Neural cell (in vitro differentiated cells): ENCODE measurements around the gene TBL1X. TPM values are rescaled to one million over a fixed set of nuclear protein-coding genes. Genes with fewer than 3 reads are reported as not detected.

Source experiments
- H2AFZ ChIP-seq: fragments of 200-600, 300-800 bp; sonication (generic), shearing (Covaris generic); 2 replicates; pipeline ENCODE4 v1.6.0; 2014; ENCODE audit warnings: low read depth, mild to moderate bottlenecking, antibody characterized with exemption, low read length, moderate library complexity
- H3F3A ChIP-seq: fragments of 200-600 bp; shearing (Covaris generic); 2 replicates; pipeline ENCODE4 v1.6.1; 2016; ENCODE audit warnings: mild to moderate bottlenecking, moderate library complexity, mixed read lengths, antibody characterized with exemption, low read length; ENCODE audit not compliant: insufficient read depth, poor library complexity, severe bottlenecking
- H3K27ac ChIP-seq: fragments of 200-600, 300-800 bp; sonication (generic), shearing (Covaris generic); 2 replicates; pipeline ENCODE4 v1.5.1; 2014; ENCODE audit warnings: mild to moderate bottlenecking, low read length, moderate library complexity
- H3K27me3 ChIP-seq: fragments of 300-800, 200-600 bp; sonication (generic), shearing (Covaris generic); 2 replicates; pipeline ENCODE4 v1.6.0; 2014; ENCODE audit warnings: mild to moderate bottlenecking, low read depth, low read length, moderate library complexity; ENCODE audit not compliant: insufficient read depth
- H3K36me3 ChIP-seq: fragments of 300-800, 200-600 bp; sonication (generic), shearing (Covaris generic); 2 replicates; pipeline ENCODE4 v1.5.1; 2014; ENCODE audit warnings: mild to moderate bottlenecking, antibody characterized with exemption, low read length, moderate library complexity; ENCODE audit not compliant: insufficient read depth
- H3K4me2 ChIP-seq: fragments of 300-800, 200-600 bp; sonication (generic), shearing (Covaris generic); 2 replicates; pipeline ENCODE4 v1.6.0; 2014; ENCODE audit warnings: mild to moderate bottlenecking, low read length
- H3K4me3 ChIP-seq: fragments of 300-800, 200-600 bp; sonication (generic), shearing (Covaris generic); 2 replicates; pipeline ENCODE4 v1.5.1; 2014; ENCODE audit warnings: mild to moderate bottlenecking, low read length, moderate library complexity
- H3K79me2 ChIP-seq: fragments of 200-600 bp; shearing (Covaris generic); replicated peaks from 2 replicates; pipeline ENCODE4 v1.6.0; 2014; ENCODE audit warnings: mild to moderate bottlenecking, low read length, moderate library complexity; ENCODE audit not compliant: insufficient read depth
- H3K9ac ChIP-seq: fragments of 300-800, 200-600 bp; sonication (generic), shearing (Covaris generic); 2 replicates; pipeline ENCODE4 v1.6.1; 2016; ENCODE audit warnings: mild to moderate bottlenecking, low read length, mixed read lengths
- H3K9me2 ChIP-seq: fragments of 200-600 bp; shearing (Covaris generic); 2 replicates; pipeline ENCODE4 v1.6.1; 2016; ENCODE audit warnings: mild to moderate bottlenecking, low read length, mixed read lengths; ENCODE audit not compliant: insufficient read depth
- H3K9me3 ChIP-seq: fragments of 200-600, 300-800 bp; sonication (generic), shearing (Covaris generic); 2 replicates; pipeline ENCODE4 v1.6.1; 2016; ENCODE audit warnings: mild to moderate bottlenecking, mixed run types, low read length, moderate library complexity, mixed read lengths
- H4K20me1 ChIP-seq: fragments of 200-600 bp; shearing (Covaris generic); 2 replicates; pipeline ENCODE4 v1.6.1; 2016; ENCODE audit warnings: mild to moderate bottlenecking, mixed run types; ENCODE audit not compliant: insufficient read depth
- EP300 ChIP-seq: fragments of 450-650 bp; conservative IDR thresholded peaks from 2 replicates; pipeline ENCODE4 v1.6.1; 2014; ENCODE audit warnings: antibody characterized with exemption, mild to moderate bottlenecking, moderate library complexity; ENCODE audit not compliant: poor library complexity, severe bottlenecking
- EZH2 ChIP-seq: fragments of 200-600, 300-800 bp; shearing (Covaris generic), sonication (generic); IDR thresholded peaks from 2 replicates; pipeline ENCODE4 v1.6.1; 2014; ENCODE audit warnings: antibody characterized with exemption, low read length, borderline replicate concordance, mild to moderate bottlenecking; ENCODE audit not compliant: insufficient read depth, poor library complexity, severe bottlenecking
- MXI1 ChIP-seq: fragments of 450-650 bp; conservative IDR thresholded peaks from 2 replicates; pipeline ENCODE4 v1.6.1; 2014; ENCODE audit warnings: antibody characterized with exemption, mild to moderate bottlenecking; ENCODE audit not compliant: poor library complexity, severe bottlenecking
- POLR2AphosphoS5 ChIP-seq: IDR thresholded peaks from 2 replicates; pipeline ENCODE4 v1.6.1; 2012
- RAD21 ChIP-seq: fragments of 450-650 bp; conservative IDR thresholded peaks from 2 replicates; pipeline ENCODE4 v1.6.1; 2014; ENCODE audit warnings: antibody characterized with exemption, mild to moderate bottlenecking, moderate library complexity
- SMC3 ChIP-seq: fragments of 450-650 bp; conservative IDR thresholded peaks from 2 replicates; pipeline ENCODE4 v1.6.1; 2014; ENCODE audit warnings: antibody characterized with exemption, mild to moderate bottlenecking, moderate library complexity; ENCODE audit not compliant: poor library complexity
- TAF1 ChIP-seq: IDR thresholded peaks from 2 replicates; pipeline ENCODE4 v1.6.1; 2012; ENCODE audit warnings: low read depth
- polyA plus RNA-seq: library from polyadenylated mRNA; depleted of rRNA; stranded (reverse); fragments of >200 nt; gene quantifications from 2 replicates; pipeline ENCODE4 v1.2.3, GENCODE V29; 2014
- TF ChIP-seq, protein P1 (sequence below): fragments of 450-650 bp; IDR thresholded peaks from 2 replicates; pipeline ENCODE4 v1.5.1; 2014; ENCODE audit warnings: antibody characterized with exemption, mild to moderate bottlenecking, moderate library complexity; ENCODE audit not compliant: poor library complexity, severe bottlenecking
- TF ChIP-seq, protein P2 (sequence below): IDR thresholded peaks from 2 replicates; pipeline ENCODE4 v1.6.1; 2012; ENCODE audit warnings: borderline replicate concordance

The TBL1X gene
- polyA plus RNA-seq, 1 donor from 2014 or later = 2.2 TPM

DNA sequence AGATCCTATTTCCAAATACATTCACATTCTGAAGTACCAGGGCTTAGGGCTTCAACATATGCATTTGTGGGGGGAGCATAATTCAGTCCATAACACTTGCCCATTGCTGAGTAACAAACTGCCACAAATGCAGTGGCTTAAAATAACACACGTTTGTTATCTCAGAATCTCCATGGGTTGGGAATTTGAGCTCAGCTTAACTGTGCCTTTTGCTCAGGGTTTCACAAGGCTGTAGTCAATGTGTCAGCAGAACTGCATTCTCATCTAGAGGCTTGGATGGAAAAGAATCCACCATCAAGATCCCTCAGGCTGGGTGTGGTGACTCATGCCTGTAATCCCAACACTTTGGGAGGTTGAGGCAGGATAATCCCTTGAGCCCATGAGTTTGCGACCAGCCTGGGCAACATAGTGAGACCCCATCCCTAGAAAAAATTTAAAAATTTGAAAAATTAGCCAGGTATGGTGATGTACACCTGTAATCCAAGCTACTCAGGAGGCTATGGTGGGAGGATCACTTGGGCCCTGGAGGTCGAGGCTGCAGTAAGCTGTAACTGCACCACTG lies 25.8 kb upstream of the TBL1X start:
- no peak overlapping the region for H3K9ac ChIP-seq
- H2AFZ ChIP-seq = no peak overlapping the region
- H3F3A ChIP-seq = no peaks in the 10 kb centered on the region
- H4K20me1 ChIP-seq = no peaks in the 10 kb centered on the region
- no peak overlapping the region for H3K4me2 ChIP-seq
- no peak overlapping the region for H3K4me3 ChIP-seq
- TF ChIP-seq RAD21 = no peak
- TF ChIP-seq SMC3 = no peak
- TF ChIP-seq, protein P1, sequence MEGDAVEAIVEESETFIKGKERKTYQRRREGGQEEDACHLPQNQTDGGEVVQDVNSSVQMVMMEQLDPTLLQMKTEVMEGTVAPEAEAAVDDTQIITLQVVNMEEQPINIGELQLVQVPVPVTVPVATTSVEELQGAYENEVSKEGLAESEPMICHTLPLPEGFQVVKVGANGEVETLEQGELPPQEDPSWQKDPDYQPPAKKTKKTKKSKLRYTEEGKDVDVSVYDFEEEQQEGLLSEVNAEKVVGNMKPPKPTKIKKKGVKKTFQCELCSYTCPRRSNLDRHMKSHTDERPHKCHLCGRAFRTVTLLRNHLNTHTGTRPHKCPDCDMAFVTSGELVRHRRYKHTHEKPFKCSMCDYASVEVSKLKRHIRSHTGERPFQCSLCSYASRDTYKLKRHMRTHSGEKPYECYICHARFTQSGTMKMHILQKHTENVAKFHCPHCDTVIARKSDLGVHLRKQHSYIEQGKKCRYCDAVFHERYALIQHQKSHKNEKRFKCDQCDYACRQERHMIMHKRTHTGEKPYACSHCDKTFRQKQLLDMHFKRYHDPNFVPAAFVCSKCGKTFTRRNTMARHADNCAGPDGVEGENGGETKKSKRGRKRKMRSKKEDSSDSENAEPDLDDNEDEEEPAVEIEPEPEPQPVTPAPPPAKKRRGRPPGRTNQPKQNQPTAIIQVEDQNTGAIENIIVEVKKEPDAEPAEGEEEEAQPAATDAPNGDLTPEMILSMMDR = no peak
- no peak for TF ChIP-seq EZH2
- TF ChIP-seq, protein P2, sequence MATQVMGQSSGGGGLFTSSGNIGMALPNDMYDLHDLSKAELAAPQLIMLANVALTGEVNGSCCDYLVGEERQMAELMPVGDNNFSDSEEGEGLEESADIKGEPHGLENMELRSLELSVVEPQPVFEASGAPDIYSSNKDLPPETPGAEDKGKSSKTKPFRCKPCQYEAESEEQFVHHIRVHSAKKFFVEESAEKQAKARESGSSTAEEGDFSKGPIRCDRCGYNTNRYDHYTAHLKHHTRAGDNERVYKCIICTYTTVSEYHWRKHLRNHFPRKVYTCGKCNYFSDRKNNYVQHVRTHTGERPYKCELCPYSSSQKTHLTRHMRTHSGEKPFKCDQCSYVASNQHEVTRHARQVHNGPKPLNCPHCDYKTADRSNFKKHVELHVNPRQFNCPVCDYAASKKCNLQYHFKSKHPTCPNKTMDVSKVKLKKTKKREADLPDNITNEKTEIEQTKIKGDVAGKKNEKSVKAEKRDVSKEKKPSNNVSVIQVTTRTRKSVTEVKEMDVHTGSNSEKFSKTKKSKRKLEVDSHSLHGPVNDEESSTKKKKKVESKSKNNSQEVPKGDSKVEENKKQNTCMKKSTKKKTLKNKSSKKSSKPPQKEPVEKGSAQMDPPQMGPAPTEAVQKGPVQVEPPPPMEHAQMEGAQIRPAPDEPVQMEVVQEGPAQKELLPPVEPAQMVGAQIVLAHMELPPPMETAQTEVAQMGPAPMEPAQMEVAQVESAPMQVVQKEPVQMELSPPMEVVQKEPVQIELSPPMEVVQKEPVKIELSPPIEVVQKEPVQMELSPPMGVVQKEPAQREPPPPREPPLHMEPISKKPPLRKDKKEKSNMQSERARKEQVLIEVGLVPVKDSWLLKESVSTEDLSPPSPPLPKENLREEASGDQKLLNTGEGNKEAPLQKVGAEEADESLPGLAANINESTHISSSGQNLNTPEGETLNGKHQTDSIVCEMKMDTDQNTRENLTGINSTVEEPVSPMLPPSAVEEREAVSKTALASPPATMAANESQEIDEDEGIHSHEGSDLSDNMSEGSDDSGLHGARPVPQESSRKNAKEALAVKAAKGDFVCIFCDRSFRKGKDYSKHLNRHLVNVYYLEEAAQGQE = no peak
- no peak for TF ChIP-seq EP300
- no peak for TF ChIP-seq POLR2AphosphoS5
- no peak for TF ChIP-seq TAF1
- no peak for TF ChIP-seq MXI1
- H3K36me3 ChIP-seq = no peaks in the 10 kb centered on the region
- no peaks in the 10 kb centered on the region for H3K9me3 ChIP-seq
- H3K27ac ChIP-seq = no peak overlapping the region
- H3K9me2 ChIP-seq = no peaks in the 10 kb centered on the region
- H3K79me2 ChIP-seq = no peaks in the 10 kb centered on the region
- H3K27me3 ChIP-seq = no peaks in the 10 kb centered on the region

DNA sequence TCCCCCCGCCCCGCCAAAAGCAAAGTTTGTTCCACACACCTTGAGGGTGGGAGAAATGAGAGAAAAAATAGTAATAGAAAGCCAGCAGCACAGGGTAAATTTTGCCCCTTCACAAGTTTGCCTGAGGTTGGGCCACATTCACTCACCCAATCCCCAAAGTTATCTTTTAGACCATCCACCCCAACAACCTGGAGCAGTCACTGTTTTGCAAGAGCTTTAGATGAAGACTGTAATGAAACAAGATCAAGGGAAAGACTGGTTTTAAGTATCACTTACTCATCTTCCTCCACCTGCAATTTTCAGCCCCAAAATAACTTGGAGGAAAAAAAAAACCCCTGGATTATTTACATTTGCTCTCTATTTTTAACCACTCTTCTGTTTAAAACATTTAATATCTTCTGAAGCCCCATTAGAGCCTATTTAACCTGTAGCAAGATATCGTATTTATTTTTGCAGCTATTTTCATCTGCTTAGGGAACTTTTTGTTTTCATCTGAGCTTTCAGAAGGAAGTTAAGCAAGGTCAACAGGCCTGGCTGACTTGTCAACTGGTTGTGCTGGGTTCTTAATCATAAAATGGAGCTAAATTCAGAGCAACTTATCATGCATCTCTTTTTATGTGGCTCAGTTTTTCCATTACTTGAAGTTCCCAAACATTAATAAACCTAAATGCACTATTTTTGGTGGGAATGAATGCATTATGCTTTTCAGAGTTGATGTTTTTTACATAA lies 24.6 kb upstream of the TBL1X start:
- no peaks in the 10 kb centered on the region for H3K27me3 ChIP-seq
- H3K27ac ChIP-seq = no peak overlapping the region
- no peaks in the 10 kb centered on the region for H4K20me1 ChIP-seq
- TF ChIP-seq SMC3 = no peak
- TF ChIP-seq POLR2AphosphoS5 = no peak
- no peak for TF ChIP-seq TAF1
- no peak for TF ChIP-seq RAD21
- H3K9me3 ChIP-seq = no peaks in the 10 kb centered on the region
- H3K4me3 ChIP-seq = no peak overlapping the region
- H3K9ac ChIP-seq = no peak overlapping the region
- H3K79me2 ChIP-seq = no peaks in the 10 kb centered on the region
- H3K9me2 ChIP-seq = no peaks in the 10 kb centered on the region
- H3F3A ChIP-seq = no peaks in the 10 kb centered on the region
- H3K4me2 ChIP-seq = no peak overlapping the region
- no peak overlapping the region for H2AFZ ChIP-seq
- no peaks in the 10 kb centered on the region for H3K36me3 ChIP-seq
